Suprapubic skin (tissue), 4 donors: ENCODE results near the gene RUFY1. TPM values are rescaled to one million over a fixed set of nuclear protein-coding genes. Genes with fewer than 3 reads are reported as not detected.
A peak's percentile ranks its signal among the peaks of the same experiment; 100 is the strongest.

ENCODE experiments used
- DNase-seq, 2 donors: peaks; one replicate each; pipeline ENCODE4 v3.0.0-alpha.2; 2019; ENCODE audit warnings: low spot score in 2 of 2
- H3K27ac ChIP-seq: fragments of 200-600 bp; sonication (generic); one replicate; pipeline ENCODE4 v1.5.1; 2019
- H3K27me3 ChIP-seq: fragments of 200-600 bp; sonication (generic); one replicate; pipeline ENCODE4 v1.5.1; 2019
- H3K36me3 ChIP-seq: fragments of 200-600 bp; sonication (generic); one replicate; pipeline ENCODE4 v1.5.1; 2019
- H3K4me1 ChIP-seq: fragments of 200-600 bp; sonication (generic); one replicate; pipeline ENCODE4 v1.5.1; 2019
- H3K4me3 ChIP-seq: fragments of 200-600 bp; sonication (generic); one replicate; pipeline ENCODE4 v1.5.1; 2019; ENCODE audit warnings: mild to moderate bottlenecking
- H3K9me3 ChIP-seq: fragments of 200-600 bp; sonication (generic); one replicate; pipeline ENCODE4 v1.5.1; 2019
- EP300 ChIP-seq: sonication (generic); formaldehyde crosslinking; IDR thresholded peaks from one replicate; pipeline ENCODE4 v1.6.1; 2017; ENCODE audit warnings: antibody characterized with exemption
- POLR2A ChIP-seq, 2 donors: fragments of 450-650 bp; IDR thresholded peaks; one replicate each; pipeline ENCODE4 v1.6.1; 2017; ENCODE audit warnings: antibody characterized with exemption in 2 of 2, mild to moderate bottlenecking in 2 of 2, moderate library complexity in 2 of 2
- POLR2AphosphoS5 ChIP-seq, 3 donors: sonication (generic); formaldehyde crosslinking; IDR thresholded peaks; one replicate each; pipeline ENCODE4 v1.6.1; 2017; ENCODE audit warnings: antibody characterized with exemption in 3 of 3
- WGBS: methylation state at CpG from one replicate; pipeline ENCODE4 v1.1.5; 2018; 5-methylcytosine and 5-hydroxymethylcytosine counted together
- total RNA-seq, 4 donors: library from RNA; depleted of rRNA; stranded (reverse); fragments of >200 nt; gene quantifications; one replicate each; pipeline ENCODE4 v1.1.0, GENCODE V29; 2016
- TF ChIP-seq, protein P1 (sequence below), 2 donors: fragments of 200-600 bp in 1 of 2; fragments of 450-650 bp in 1 of 2; sonication (generic) in 1 of 2; IDR thresholded peaks; one replicate each; pipeline ENCODE4 v1.5.1; 2016 to 2019; ENCODE audit warnings: antibody characterized with exemption in 2 of 2, mild to moderate bottlenecking in 1 of 2, moderate library complexity in 1 of 2

Gene RUFY1
- total RNA-seq, 4 donors from 2014 or later = 37.8 to 61.3 (median 55.0) TPM

DNA sequence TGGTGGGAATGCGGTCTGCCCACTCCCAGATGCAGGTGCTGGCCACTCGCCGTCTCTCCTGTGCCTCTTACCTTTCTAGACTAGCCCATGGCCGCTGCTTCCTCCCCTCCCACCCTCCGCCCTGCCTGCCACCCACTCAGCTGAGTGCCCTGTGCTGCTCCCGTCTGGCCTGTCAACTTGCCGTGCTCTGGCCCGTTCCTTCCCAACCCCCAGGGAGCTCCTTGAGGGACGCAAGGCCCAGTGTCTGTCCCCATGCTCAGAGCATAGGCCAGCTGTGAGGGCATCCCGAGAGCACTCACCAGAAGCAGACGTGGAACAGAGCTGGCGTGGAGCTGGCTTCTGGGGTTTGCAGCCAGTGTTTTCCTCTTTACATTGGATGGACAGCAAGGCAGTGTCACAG is 53.0 kb downstream of the RUFY1 start:
- no peak overlapping the region for H3K27ac ChIP-seq
- H3K4me1 ChIP-seq = peaks cover 22% of the 10 kb centered on the region
- H3K9me3 ChIP-seq = no peaks in the 10 kb centered on the region
- 95% methylated on average over 12 of the region's 12 CpGs for WGBS
- no peak for TF ChIP-seq POLR2AphosphoS5 (IDR thresholded peaks at IDR 0.05)
- no peak for TF ChIP-seq EP300
- TF ChIP-seq, protein P1, sequence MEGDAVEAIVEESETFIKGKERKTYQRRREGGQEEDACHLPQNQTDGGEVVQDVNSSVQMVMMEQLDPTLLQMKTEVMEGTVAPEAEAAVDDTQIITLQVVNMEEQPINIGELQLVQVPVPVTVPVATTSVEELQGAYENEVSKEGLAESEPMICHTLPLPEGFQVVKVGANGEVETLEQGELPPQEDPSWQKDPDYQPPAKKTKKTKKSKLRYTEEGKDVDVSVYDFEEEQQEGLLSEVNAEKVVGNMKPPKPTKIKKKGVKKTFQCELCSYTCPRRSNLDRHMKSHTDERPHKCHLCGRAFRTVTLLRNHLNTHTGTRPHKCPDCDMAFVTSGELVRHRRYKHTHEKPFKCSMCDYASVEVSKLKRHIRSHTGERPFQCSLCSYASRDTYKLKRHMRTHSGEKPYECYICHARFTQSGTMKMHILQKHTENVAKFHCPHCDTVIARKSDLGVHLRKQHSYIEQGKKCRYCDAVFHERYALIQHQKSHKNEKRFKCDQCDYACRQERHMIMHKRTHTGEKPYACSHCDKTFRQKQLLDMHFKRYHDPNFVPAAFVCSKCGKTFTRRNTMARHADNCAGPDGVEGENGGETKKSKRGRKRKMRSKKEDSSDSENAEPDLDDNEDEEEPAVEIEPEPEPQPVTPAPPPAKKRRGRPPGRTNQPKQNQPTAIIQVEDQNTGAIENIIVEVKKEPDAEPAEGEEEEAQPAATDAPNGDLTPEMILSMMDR (IDR thresholded peaks at IDR 0.05) = no peak
- no peak for TF ChIP-seq POLR2A (IDR thresholded peaks at IDR 0.05)
- H3K27me3 ChIP-seq = no peaks in the 10 kb centered on the region
- no peak overlapping the region for H3K4me3 ChIP-seq
- peak in 1 of 2 donors; percentile 67 for DNase-seq
- peaks cover 81% of the 10 kb centered on the region for H3K36me3 ChIP-seq

DNA sequence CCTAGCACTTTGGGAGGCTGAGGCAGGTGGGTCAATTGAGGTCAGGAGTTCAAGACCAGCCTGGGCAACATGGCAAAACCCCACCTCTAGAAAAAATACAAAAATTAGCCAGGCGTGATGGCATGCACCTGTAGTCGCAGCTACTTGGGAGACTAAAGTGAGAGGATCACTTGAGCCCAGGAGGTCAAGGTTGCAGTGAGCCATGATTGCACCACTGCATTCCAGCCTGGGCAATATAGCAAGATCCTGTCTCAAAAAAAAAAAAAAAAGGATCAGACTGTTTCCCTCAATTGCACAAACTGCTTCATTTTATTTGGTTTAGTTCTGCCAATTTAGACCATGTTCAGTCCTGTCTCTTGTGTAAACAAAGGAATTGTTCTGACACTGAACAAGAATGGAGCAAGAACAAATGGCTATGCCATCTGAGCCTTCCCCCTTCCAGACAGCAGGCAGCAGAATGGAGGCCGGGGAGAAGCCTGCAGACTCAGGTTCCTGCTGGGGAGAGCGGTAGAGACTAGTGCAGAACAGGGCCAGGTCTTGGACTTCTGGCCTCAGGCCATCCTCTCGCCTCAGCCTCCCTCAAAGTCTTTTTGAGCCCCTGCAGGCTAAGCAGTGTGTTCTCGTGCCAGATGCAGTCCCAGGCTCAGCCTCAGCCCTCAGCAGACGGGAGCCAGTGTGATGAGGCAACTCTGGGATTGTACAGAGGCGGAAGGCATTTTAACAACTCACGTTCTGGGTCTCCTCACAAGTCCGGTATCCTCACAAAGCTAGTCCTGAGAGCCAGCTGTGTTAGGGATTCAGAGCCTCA is 54.9 kb downstream of the RUFY1 start:
- no peaks in the 10 kb centered on the region for H3K27me3 ChIP-seq
- peaks cover 75% of the 10 kb centered on the region for H3K36me3 ChIP-seq
- peak in 1 of 2 donors; percentile 68 for DNase-seq
- WGBS = 67% methylated on average over 8 of the region's 10 CpGs
- peaks cover 22% of the 10 kb centered on the region for H3K4me1 ChIP-seq
- H3K9me3 ChIP-seq = no peaks in the 10 kb centered on the region
- H3K27ac ChIP-seq = no peak overlapping the region
- no peak overlapping the region for H3K4me3 ChIP-seq
- TF ChIP-seq, protein P1 (IDR thresholded peaks at IDR 0.05) = no peak

- Histone ChIP-seq H3K27me3 (no peaks in the 10 kb centered on the region), H3K27ac (no peak overlapping the region), H3K4me1 (peaks cover 30% of the 10 kb centered on the region), H3K36me3 (peaks cover 75% of the 10 kb centered on the region), H3K9me3 (no peaks in the 10 kb centered on the region), H3K4me3 (no peak overlapping the region)
- WGBS = 82% methylated on average over 20 of the region's 21 CpGs
- peak in 1 of 2 donors; percentile 82 for DNase-seq
- no peak for TF ChIP-seq EP300
Observed at GRCh38 chr5:179606071-179606909, 55.9 kb downstream of the RUFY1 start.

GRCh38 chr5:179606910-179607159 is 56.5 kb downstream of the RUFY1 start:
- Histone ChIP-seq H3K4me3 (no peak overlapping the region), H3K9me3 (no peaks in the 10 kb centered on the region), H3K27me3 (no peaks in the 10 kb centered on the region), H3K4me1 (peaks cover 32% of the 10 kb centered on the region), H3K36me3 (peaks cover 75% of the 10 kb centered on the region), H3K27ac (no peak overlapping the region)
- DNase-seq = peak in 1 of 2 donors; percentile 57
- TF ChIP-seq, protein P1 (IDR thresholded peaks at IDR 0.05) = no peak
- no peak for TF ChIP-seq POLR2A (IDR thresholded peaks at IDR 0.05)
- TF ChIP-seq POLR2AphosphoS5 (IDR thresholded peaks at IDR 0.05) = no peak
- no peak for TF ChIP-seq EP300
- WGBS = 95% methylated on average over 5 of the region's 6 CpGs

DNA sequence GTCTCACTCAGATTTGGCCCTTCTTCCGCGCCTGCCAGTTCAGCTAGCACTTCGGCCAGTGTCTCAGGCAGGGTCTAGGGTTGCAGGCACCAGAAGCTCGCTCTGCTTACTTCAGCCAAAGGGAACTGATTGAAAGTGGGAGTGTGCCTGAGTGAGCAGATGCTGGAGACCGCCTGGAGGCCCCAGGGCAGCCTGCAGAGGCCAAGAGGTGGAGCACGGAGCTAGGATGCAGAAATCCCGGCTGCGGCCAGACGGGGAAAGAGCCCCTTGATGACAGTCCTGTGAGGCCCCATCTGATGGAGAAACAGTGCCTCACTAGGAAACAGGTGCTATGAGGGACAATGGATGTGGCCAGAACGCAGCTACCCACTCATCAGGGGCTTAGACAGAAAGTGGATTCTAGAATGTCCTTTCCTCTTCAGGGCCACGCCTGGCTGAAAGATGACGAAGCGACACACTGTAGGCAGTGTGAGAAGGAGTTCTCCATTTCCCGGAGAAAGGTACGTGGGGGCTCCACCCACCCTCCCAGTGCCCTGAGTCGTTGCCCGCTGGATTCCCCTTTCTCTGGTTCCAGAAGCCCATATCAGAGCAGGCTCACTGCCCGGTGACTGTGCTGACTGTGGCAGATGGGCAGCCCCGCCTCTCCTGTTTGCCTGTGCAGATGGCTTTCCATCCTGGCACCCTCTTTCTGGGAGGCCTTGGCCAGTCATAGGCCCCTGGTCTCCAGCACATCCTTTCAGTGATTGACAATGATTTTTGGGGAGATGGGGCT is 57.0 kb downstream of the RUFY1 start:
- TF ChIP-seq POLR2AphosphoS5 (IDR thresholded peaks at IDR 0.05) (no peak), POLR2A (IDR thresholded peaks at IDR 0.05) (no peak), EP300 (no peak)
- TF ChIP-seq, protein P1 (IDR thresholded peaks at IDR 0.05) = no peak
- H3K36me3 ChIP-seq = peaks cover 73% of the 10 kb centered on the region
- H3K9me3 ChIP-seq = no peaks in the 10 kb centered on the region
- H3K27ac ChIP-seq = no peak overlapping the region
- no peak overlapping the region for H3K4me3 ChIP-seq
- H3K27me3 ChIP-seq = no peaks in the 10 kb centered on the region
- 52% methylated on average over 19 of the region's 19 CpGs for WGBS
- DNase-seq = peak; percentile 64 to 83
- peaks cover 34% of the 10 kb centered on the region for H3K4me1 ChIP-seq
